ENCODE data around the gene ITSN1. TPM values are rescaled to one million over a fixed set of nuclear protein-coding genes. Genes with fewer than 3 reads are reported as not detected.

The ITSN1 gene
- total and polyA plus RNA-seq, 7 donors = 10.8 to 45.4 (median 35.7) TPM

DNA sequence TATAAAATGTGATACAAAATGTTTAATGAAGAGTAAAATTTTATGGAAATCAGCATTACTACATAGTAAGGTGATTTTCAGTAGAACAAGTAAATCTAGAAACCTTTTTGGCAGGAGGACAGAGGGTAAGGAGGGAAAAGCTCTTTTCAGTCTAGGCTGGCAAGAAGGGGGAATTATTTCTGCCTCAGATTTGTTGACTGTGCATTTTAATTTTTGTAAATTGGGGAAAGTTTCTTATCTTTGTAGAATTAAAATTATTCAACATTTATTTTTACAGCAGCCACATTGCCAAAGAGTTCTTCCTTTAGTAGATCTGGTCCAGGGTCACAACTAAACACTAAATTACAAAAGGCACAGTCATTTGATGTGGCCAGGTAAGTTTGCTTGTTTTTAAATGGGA lies 109.2 kb downstream of the ITSN1 start:
- TF ChIP-seq EP300 (IDR thresholded peaks at IDR 0.05) (no peak), POLR2A (IDR thresholded peaks at IDR 0.05) (no peak), CTCF (IDR thresholded peaks at IDR 0.05) (no peak), POLR2AphosphoS5 (IDR thresholded peaks at IDR 0.05) (no peak)
- Histone ChIP-seq H3K4me3 (no peak overlapping the region), H3K27ac (no peak overlapping the region), H3K9me3 (peaks cover 0 to 6% (median 0%) of the 10 kb centered on the region in 4 donors), H3K36me3 (no peaks in the 10 kb centered on the region), H3K4me1 (peaks cover 0 to 11% (median 7%) of the 10 kb centered on the region in 4 donors), H3K27me3 (no peaks in the 10 kb centered on the region)
- intact Hi-C loops (cut with DNase I) = no loop called here
- no peak for DNase-seq

DNA sequence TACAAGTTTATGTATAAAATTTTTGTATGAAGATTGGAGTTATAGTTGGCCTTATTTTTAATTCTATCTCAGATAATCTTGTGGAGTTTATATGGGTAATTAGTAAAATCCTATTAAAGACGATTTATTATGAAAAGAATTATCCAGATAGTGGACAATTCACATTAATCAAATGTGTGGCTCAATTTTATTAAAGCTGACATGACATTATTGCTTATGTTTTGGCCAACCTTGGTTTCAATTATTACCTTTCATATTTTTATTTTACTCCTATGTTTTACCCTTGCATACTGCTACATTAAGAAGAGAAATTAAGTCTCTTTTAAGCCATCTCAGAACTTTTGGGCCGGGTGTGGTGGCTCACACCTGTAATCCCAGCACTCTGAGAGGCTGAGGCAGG lies 110.0 kb downstream of the ITSN1 start:
- H3K36me3 ChIP-seq = peaks cover 0 to 4% (median 0%) of the 10 kb centered on the region in 4 donors
- H3K4me1 ChIP-seq = peaks cover 0 to 11% (median 7%) of the 10 kb centered on the region in 4 donors
- 83 to 91% methylated on average over 2 of the region's 2 CpGs for WGBS, 2 donors
- no peak for DNase-seq
- no peak for TF ChIP-seq POLR2A (IDR thresholded peaks at IDR 0.05)
- TF ChIP-seq EP300 (IDR thresholded peaks at IDR 0.05) = no peak
- no peak for TF ChIP-seq POLR2AphosphoS5 (IDR thresholded peaks at IDR 0.05)
- TF ChIP-seq CTCF (IDR thresholded peaks at IDR 0.05) = no peak
- peaks cover 0 to 3% (median 0%) of the 10 kb centered on the region in 4 donors for H3K9me3 ChIP-seq
- no peak overlapping the region for H3K27ac ChIP-seq
- no peak overlapping the region for H3K4me3 ChIP-seq
- intact Hi-C loops (cut with DNase I) = no loop called here
- H3K27me3 ChIP-seq = no peaks in the 10 kb centered on the region

DNA sequence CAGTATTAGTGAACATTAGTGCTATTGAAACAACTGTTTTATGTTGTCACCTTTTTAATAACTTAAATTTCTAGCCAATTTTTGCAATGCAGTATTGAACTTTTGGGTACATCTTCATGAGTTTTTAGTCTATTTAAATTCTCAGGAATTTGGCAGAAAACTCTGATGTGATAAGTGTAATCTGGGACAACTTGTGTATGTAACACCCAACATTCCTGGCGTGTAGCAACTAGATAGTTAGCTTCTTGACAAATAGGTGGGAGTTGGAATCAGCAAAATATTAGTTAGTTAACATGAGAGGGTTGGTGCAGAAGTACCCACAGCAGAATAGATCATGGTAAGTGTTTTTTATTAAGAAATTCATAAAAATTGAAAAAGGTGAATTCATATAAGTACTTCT lies 111.6 kb downstream of the ITSN1 start:
- TF ChIP-seq POLR2A (IDR thresholded peaks at IDR 0.05) = no peak
- no peak for TF ChIP-seq POLR2AphosphoS5 (IDR thresholded peaks at IDR 0.05)
- TF ChIP-seq EP300 (IDR thresholded peaks at IDR 0.05) = no peak
- no peak for TF ChIP-seq CTCF (IDR thresholded peaks at IDR 0.05)
- no peaks in the 10 kb centered on the region for H3K9me3 ChIP-seq
- WGBS, 2 donors = 92 to 98% methylated on average over 1 of the region's 1 CpG
- intact Hi-C loops (cut with DNase I) = no loop called here
- H3K27me3 ChIP-seq = no peaks in the 10 kb centered on the region
- peaks cover 0 to 11% (median 7%) of the 10 kb centered on the region in 4 donors for H3K4me1 ChIP-seq
- peaks cover 0 to 4% (median 0%) of the 10 kb centered on the region in 4 donors for H3K36me3 ChIP-seq
- DNase-seq = no peak
- H3K27ac ChIP-seq = no peak overlapping the region
- H3K4me3 ChIP-seq = no peak overlapping the region

GRCh38 chr21:33754481-33754880 lies 112.2 kb downstream of the ITSN1 start:
- Histone ChIP-seq H3K9me3 (no peaks in the 10 kb centered on the region), H3K4me3 (no peak overlapping the region), H3K27ac (no peak overlapping the region), H3K4me1 (peaks cover 0 to 11% (median 7%) of the 10 kb centered on the region in 4 donors), H3K27me3 (no peaks in the 10 kb centered on the region), H3K36me3 (peaks cover 0 to 4% (median 0%) of the 10 kb centered on the region in 4 donors)
- WGBS, 2 donors = 90 to 96% methylated on average over 4 of the region's 4 CpGs
- TF ChIP-seq POLR2AphosphoS5 (IDR thresholded peaks at IDR 0.05) = no peak
- TF ChIP-seq CTCF (IDR thresholded peaks at IDR 0.05) = no peak
- no peak for TF ChIP-seq EP300 (IDR thresholded peaks at IDR 0.05)
- TF ChIP-seq POLR2A (IDR thresholded peaks at IDR 0.05) = no peak
- intact Hi-C loops (cut with DNase I) = no loop called here
- DNase-seq = no peak

DNA sequence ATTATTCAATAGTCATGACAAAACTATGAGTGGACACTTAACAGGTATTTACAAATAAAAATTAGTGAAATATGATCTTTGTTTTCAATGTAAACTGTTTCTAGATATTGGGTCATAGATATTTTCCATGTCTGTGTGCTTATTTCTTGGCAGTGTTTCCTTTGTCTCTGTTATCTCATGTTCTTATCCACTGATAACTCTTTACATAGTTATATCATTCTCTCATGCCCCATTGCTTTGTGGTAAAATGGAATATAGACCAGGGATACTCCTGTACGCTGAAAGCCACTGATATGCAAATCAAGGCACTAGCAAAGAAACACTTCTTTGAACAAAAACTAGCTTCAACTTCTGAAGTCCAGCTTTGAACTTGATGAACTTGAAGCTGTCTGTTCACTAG lies 113.1 kb downstream of the ITSN1 start:
- no peak for DNase-seq
- Histone ChIP-seq H3K4me1 (peaks cover 0 to 6% (median 2%) of the 10 kb centered on the region in 4 donors), H3K36me3 (peaks cover 0 to 4% (median 0%) of the 10 kb centered on the region in 4 donors), H3K4me3 (no peak overlapping the region), H3K27me3 (no peaks in the 10 kb centered on the region), H3K9me3 (no peaks in the 10 kb centered on the region), H3K27ac (no peak overlapping the region)
- TF ChIP-seq POLR2AphosphoS5 (IDR thresholded peaks at IDR 0.05) = no peak
- TF ChIP-seq POLR2A (IDR thresholded peaks at IDR 0.05) = no peak
- no peak for TF ChIP-seq CTCF (IDR thresholded peaks at IDR 0.05)
- TF ChIP-seq EP300 (IDR thresholded peaks at IDR 0.05) = no peak
- WGBS, 2 donors = 85 to 89% methylated on average over 1 of the region's 1 CpG
- intact Hi-C loops (cut with DNase I) = no loop called here
